Measurements from ENCODE around the gene TRIP4. TPM values are rescaled to one million over a fixed set of nuclear protein-coding genes. Genes with fewer than 3 reads are reported as not detected.

The TRIP4 gene
- total RNA-seq, 1 experiment from 2014 or later, result 12.9 TPM

GRCh38 chr15:64341961-64342360, 45.7 kb upstream of the TRIP4 start:
- ATAC-seq, result no peak
- H3K27me3 Mint-ChIP-seq (ENCODE audit: low read depth), result no peaks in the 10 kb centered on the region
- H3K36me3 Mint-ChIP-seq, result 0 out of 2 replicates have a peak, but pooled peaks cover 2% of the 10 kb centered on the region
- TF ChIP-seq STAT6 (CRISPR knock-in tag; conservative IDR thresholded peaks at IDR 0.05; ENCODE audit: low read depth), result no peak
- TF ChIP-seq KAT7 (CRISPR knock-in tag; IDR thresholded peaks at IDR 0.05; ENCODE audit: borderline replicate concordance), result no peak
- no peak for TF ChIP-seq USF2 (CRISPR knock-in tag; IDR thresholded peaks at IDR 0.05)
- no peak for TF ChIP-seq GRHL2 (CRISPR knock-in tag; IDR thresholded peaks at IDR 0.05; ENCODE audit: insufficient replicate concordance, severe bottlenecking)
- TF ChIP-seq AR (CRISPR knock-in tag; IDR thresholded peaks at IDR 0.05), result no peak
- TF ChIP-seq NFATC4 (CRISPR knock-in tag; IDR thresholded peaks at IDR 0.05), result no peak
- no peak for TF ChIP-seq MYBL2 (CRISPR knock-in tag; IDR thresholded peaks at IDR 0.05)
- no peak for TF ChIP-seq PRRX2 (CRISPR knock-in tag; IDR thresholded peaks at IDR 0.05)
- TF ChIP-seq PRDM15 (CRISPR knock-in tag; IDR thresholded peaks at IDR 0.05), result no peak
- ChIA-PET CTCF (no interaction called here), POLR2A (no interaction called here)
- peaks cover 15% of the 10 kb centered on the region for H3K4me1 Mint-ChIP-seq
- no peak overlapping the region for H3K4me3 Mint-ChIP-seq
- H3K27ac Mint-ChIP-seq, result peak overlapping the region; percentile 55; the same call in 1 of the 2 replicates
- H3K9me3 Mint-ChIP-seq, result no peaks in the 10 kb centered on the region
- DNase-seq (ENCODE audit: low spot score), result no peak

- Mint-ChIP-seq H3K4me3 (no peak overlapping the region), H3K9me3 (no peaks in the 10 kb centered on the region), H3K4me1 (peaks cover 15% of the 10 kb centered on the region), H3K27ac (peak overlapping the region; percentile 84), H3K36me3 (peaks cover 6% of the 10 kb centered on the region; the same call in 1 of the 2 replicates), H3K27me3 (ENCODE audit: low read depth) (no peaks in the 10 kb centered on the region)
- no peak for DNase-seq (ENCODE audit: low spot score)
- ChIA-PET POLR2A (no interaction called here), CTCF (no interaction called here)
- no peak for ATAC-seq
- TF ChIP-seq TP53 (CRISPR knock-in tag; IDR thresholded peaks at IDR 0.05) (no peak), ELF4 (CRISPR knock-in tag; IDR thresholded peaks at IDR 0.05; ENCODE audit: low read depth) (no peak), TEAD1 (CRISPR knock-in tag; IDR thresholded peaks at IDR 0.05) (no peak), EMX1 (CRISPR knock-in tag; IDR thresholded peaks at IDR 0.05) (no peak), JUN (CRISPR knock-in tag; IDR thresholded peaks at IDR 0.05) (no peak), ZSCAN18 (CRISPR knock-in tag; IDR thresholded peaks at IDR 0.05) (no peak), GABPB1 (CRISPR knock-in tag; IDR thresholded peaks at IDR 0.05) (no peak), HMGA2 (CRISPR knock-in tag; IDR thresholded peaks at IDR 0.05) (no peak), OVOL2 (CRISPR knock-in tag; IDR thresholded peaks at IDR 0.05; ENCODE audit: borderline replicate concordance) (no peak), PRRX2 (CRISPR knock-in tag; IDR thresholded peaks at IDR 0.05) (no peak), ZMAT4 (CRISPR knock-in tag; IDR thresholded peaks at IDR 0.05) (no peak), USF1 (CRISPR knock-in tag; IDR thresholded peaks at IDR 0.05) (no peak), CREM (CRISPR knock-in tag; IDR thresholded peaks at IDR 0.05) (no peak), ZNF263 (CRISPR knock-in tag; IDR thresholded peaks at IDR 0.05; ENCODE audit: low read depth) (no peak), MLX (CRISPR knock-in tag; IDR thresholded peaks at IDR 0.05) (no peak)
These were observed 44.4 kb upstream of the TRIP4 start for GRCh38 chr15:64343222-64343621.
